Erythroblast (primary cell): ENCODE measurements around the gene FADS2.

Source experiments
- GATA1 ChIP-seq: IDR thresholded peaks from 2 replicates; pipeline ENCODE4 v1.6.1; 2011; ENCODE audit warnings: low read depth, mild to moderate bottlenecking, control low read depth, low read length, moderate library complexity
- POLR2A ChIP-seq: IDR thresholded peaks from 2 replicates; pipeline ENCODE4 v1.6.1; 2011; ENCODE audit warnings: mild to moderate bottlenecking, low read length

DNA sequence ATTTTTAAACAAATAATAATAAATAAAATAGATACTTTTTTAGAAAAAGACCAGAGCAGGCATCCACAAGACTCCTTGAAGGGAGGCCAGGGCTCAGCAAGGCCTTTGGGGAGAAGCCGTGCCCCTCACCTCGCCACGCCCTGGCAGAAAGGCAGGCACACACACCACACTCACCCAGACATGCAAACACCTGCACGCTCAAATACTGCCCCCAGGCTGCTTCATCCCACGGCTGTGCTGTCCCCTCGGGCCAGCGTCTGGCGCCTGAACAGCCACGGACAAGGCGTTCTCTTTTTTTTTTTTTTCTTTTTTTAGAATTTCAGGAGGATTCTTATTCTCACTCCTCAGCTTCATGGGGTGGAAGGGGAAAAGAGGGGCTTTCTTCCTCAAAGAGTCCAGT, 61.7 kb downstream of the FADS2 start:
- no peak for TF ChIP-seq POLR2A
- TF ChIP-seq GATA1, result no peak
